ENCODE data around the gene C12orf76.

GRCh38 chr12:110042264-110042663 lies 6.1 kb downstream of the C12orf76 start:
- no peak for TF ChIP-seq EZH2 (IDR thresholded peaks at IDR 0.05; ENCODE audit: low read length)
- TF ChIP-seq, protein P1, sequence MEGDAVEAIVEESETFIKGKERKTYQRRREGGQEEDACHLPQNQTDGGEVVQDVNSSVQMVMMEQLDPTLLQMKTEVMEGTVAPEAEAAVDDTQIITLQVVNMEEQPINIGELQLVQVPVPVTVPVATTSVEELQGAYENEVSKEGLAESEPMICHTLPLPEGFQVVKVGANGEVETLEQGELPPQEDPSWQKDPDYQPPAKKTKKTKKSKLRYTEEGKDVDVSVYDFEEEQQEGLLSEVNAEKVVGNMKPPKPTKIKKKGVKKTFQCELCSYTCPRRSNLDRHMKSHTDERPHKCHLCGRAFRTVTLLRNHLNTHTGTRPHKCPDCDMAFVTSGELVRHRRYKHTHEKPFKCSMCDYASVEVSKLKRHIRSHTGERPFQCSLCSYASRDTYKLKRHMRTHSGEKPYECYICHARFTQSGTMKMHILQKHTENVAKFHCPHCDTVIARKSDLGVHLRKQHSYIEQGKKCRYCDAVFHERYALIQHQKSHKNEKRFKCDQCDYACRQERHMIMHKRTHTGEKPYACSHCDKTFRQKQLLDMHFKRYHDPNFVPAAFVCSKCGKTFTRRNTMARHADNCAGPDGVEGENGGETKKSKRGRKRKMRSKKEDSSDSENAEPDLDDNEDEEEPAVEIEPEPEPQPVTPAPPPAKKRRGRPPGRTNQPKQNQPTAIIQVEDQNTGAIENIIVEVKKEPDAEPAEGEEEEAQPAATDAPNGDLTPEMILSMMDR (optimal IDR thresholded peaks at IDR 0.05 in 1 of 3, IDR thresholded peaks at IDR 0.05 in 1 of 3, conservative IDR thresholded peaks at IDR 0.05 in 1 of 3; ENCODE audit: extremely low read depth in 1 of 3, insufficient read depth in 2 of 3, low read length in 3 of 3): no peak

Data from keratinocyte (primary cell).